Activated CD4-positive, CD25-positive, alpha-beta regulatory T cell treated with anti-CD3 and anti-CD28 coated beads, Interleukin-2, amount 50 U/mL, for 16 hours (primary cell): ENCODE results near the gene SERINC2.
"Not testable (repeated sequence)": the region's sequence is repeated elsewhere in the genome, so short reads cannot be mapped to it uniquely, and the experiment has no call there.

Experiments
- DNase-seq: peaks from one replicate; pipeline ENCODE4 v3.0.0-alpha.2; 2020; ENCODE audit warnings: low read depth, low spot score

SERINC2 gene

GRCh38 chr1:31383967-31384366 lies 29.0 kb upstream of the SERINC2 start:
- DNase-seq, result no peak

GRCh38 chr1:31386576-31387243 lies 26.3 kb upstream of the SERINC2 start:
- not testable (repeated sequence) for DNase-seq

- DNase-seq, result no peak
Measured at GRCh38 chr1:31387612-31388011, 25.4 kb upstream of the SERINC2 start.

GRCh38 chr1:31389616-31390015 lies 23.4 kb upstream of the SERINC2 start:
- DNase-seq, result no peak

- no peak for DNase-seq
Measured at GRCh38 chr1:31390071-31390470, 22.9 kb upstream of the SERINC2 start.

GRCh38 chr1:31393463-31393862 lies 19.6 kb upstream of the SERINC2 start:
- DNase-seq, result no peak

- peak; percentile 56 for DNase-seq
Measured at GRCh38 chr1:31394584-31395193, 18.3 kb upstream of the SERINC2 start.

GRCh38 chr1:31396633-31397351 lies 16.2 kb upstream of the SERINC2 start:
- DNase-seq, result no peak

- DNase-seq, result no peak
Measured at GRCh38 chr1:31397360-31398095, 15.5 kb upstream of the SERINC2 start.

GRCh38 chr1:31398246-31398645 lies 14.8 kb upstream of the SERINC2 start:
- no peak for DNase-seq

- no peak for DNase-seq
Measured at GRCh38 chr1:31399976-31400375, 13.0 kb upstream of the SERINC2 start.

- no peak for DNase-seq
Measured at GRCh38 chr1:31400393-31400792, 12.6 kb upstream of the SERINC2 start.

- no peak for DNase-seq
Measured at GRCh38 chr1:31401241-31401640, 11.8 kb upstream of the SERINC2 start.

GRCh38 chr1:31405578-31406245 lies 7.3 kb upstream of the SERINC2 start:
- no peak for DNase-seq

- no peak for DNase-seq
Measured at GRCh38 chr1:31407029-31407626, 5.9 kb upstream of the SERINC2 start.

- DNase-seq, result no peak
Measured at GRCh38 chr1:31408788-31409318, 4.2 kb upstream of the SERINC2 start.

GRCh38 chr1:31409946-31410858 lies 2.8 kb upstream of the SERINC2 start:
- DNase-seq, result no peak

- no peak for DNase-seq
Measured at GRCh38 chr1:31410871-31411270, 2.1 kb upstream of the SERINC2 start.

GRCh38 chr1:31412205-31412604 lies 808 bp upstream of the SERINC2 start:
- DNase-seq, result no peak
